ENCODE measurements around the gene GRIK1. TPM values are rescaled to one million over a fixed set of nuclear protein-coding genes. Genes with fewer than 3 reads are reported as not detected.
"Not testable (repeated sequence)": the region's sequence is repeated elsewhere in the genome, so short reads cannot be mapped to it uniquely, and the experiment has no call there.

The GRIK1 gene
- total RNA-seq, 1 donor from 2014 or later: 0.39 TPM

DNA sequence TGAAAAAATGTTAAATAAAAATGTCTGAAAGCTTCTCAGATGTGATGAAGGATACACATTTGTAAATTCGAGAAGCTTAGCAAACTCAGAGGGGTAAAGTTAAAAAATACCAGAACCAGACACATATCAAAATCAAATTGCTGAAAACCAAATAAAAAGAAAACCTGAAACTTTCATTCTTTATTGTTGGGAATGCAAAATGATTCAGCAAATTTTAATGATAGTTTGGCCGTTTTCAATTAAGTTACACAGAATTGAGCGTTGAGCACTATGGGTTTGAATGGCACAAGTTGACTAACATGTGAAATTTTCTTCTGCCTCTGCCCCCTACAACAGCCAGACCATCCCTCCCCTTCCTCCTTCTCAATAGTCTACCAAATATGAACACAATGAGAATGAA is 33.5 kb upstream of the GRIK1 start:
- Mint-ChIP-seq H3K4me1 (ENCODE audit: low read depth, unreplicated experiment) (no peaks in the 10 kb centered on the region), H3K27ac (ENCODE audit: unreplicated experiment) (no peak overlapping the region), H3K36me3 (ENCODE audit: unreplicated experiment) (no peaks in the 10 kb centered on the region), H3K4me3 (ENCODE audit: unreplicated experiment) (no peak overlapping the region), H3K27me3 (ENCODE audit: unreplicated experiment) (no peaks in the 10 kb centered on the region), H3K9me3 (ENCODE audit: unreplicated experiment) (no peaks in the 10 kb centered on the region)
- TF ChIP-seq, protein P1, sequence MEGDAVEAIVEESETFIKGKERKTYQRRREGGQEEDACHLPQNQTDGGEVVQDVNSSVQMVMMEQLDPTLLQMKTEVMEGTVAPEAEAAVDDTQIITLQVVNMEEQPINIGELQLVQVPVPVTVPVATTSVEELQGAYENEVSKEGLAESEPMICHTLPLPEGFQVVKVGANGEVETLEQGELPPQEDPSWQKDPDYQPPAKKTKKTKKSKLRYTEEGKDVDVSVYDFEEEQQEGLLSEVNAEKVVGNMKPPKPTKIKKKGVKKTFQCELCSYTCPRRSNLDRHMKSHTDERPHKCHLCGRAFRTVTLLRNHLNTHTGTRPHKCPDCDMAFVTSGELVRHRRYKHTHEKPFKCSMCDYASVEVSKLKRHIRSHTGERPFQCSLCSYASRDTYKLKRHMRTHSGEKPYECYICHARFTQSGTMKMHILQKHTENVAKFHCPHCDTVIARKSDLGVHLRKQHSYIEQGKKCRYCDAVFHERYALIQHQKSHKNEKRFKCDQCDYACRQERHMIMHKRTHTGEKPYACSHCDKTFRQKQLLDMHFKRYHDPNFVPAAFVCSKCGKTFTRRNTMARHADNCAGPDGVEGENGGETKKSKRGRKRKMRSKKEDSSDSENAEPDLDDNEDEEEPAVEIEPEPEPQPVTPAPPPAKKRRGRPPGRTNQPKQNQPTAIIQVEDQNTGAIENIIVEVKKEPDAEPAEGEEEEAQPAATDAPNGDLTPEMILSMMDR (IDR thresholded peaks at IDR 0.05; ENCODE audit: partially characterized antibody, unreplicated experiment): no peak
- DNase-seq: no peak

- Mint-ChIP-seq H3K36me3 (ENCODE audit: unreplicated experiment) (peaks cover 6% of the 10 kb centered on the region), H3K27me3 (ENCODE audit: unreplicated experiment) (peaks cover 2% of the 10 kb centered on the region), H3K4me3 (ENCODE audit: unreplicated experiment) (no peak overlapping the region), H3K9me3 (ENCODE audit: unreplicated experiment) (peaks cover 2% of the 10 kb centered on the region), H3K4me1 (ENCODE audit: low read depth, unreplicated experiment) (peaks cover 22% of the 10 kb centered on the region), H3K27ac (ENCODE audit: unreplicated experiment) (peak overlapping the region; percentile 38)
- DNase-seq: no peak
- TF ChIP-seq, protein P1 (IDR thresholded peaks at IDR 0.05; ENCODE audit: partially characterized antibody, unreplicated experiment): no peak
Measured at GRCh38 chr21:29961291-29962027, 21.7 kb upstream of the GRIK1 start.

- H3K4me1 Mint-ChIP-seq (ENCODE audit: low read depth, unreplicated experiment): peaks cover 25% of the 10 kb centered on the region
- H3K36me3 Mint-ChIP-seq (ENCODE audit: unreplicated experiment): peaks cover 6% of the 10 kb centered on the region
- TF ChIP-seq, protein P1 (IDR thresholded peaks at IDR 0.05; ENCODE audit: partially characterized antibody, unreplicated experiment): no peak
- peaks cover 2% of the 10 kb centered on the region for H3K9me3 Mint-ChIP-seq (ENCODE audit: unreplicated experiment)
- H3K27me3 Mint-ChIP-seq (ENCODE audit: unreplicated experiment): peaks cover 2% of the 10 kb centered on the region
- H3K4me3 Mint-ChIP-seq (ENCODE audit: unreplicated experiment): no peak overlapping the region
- H3K27ac Mint-ChIP-seq (ENCODE audit: unreplicated experiment): peak overlapping the region; percentile 71
- DNase-seq: no peak
Measured at GRCh38 chr21:29958551-29958950, 18.8 kb upstream of the GRIK1 start.

DNA sequence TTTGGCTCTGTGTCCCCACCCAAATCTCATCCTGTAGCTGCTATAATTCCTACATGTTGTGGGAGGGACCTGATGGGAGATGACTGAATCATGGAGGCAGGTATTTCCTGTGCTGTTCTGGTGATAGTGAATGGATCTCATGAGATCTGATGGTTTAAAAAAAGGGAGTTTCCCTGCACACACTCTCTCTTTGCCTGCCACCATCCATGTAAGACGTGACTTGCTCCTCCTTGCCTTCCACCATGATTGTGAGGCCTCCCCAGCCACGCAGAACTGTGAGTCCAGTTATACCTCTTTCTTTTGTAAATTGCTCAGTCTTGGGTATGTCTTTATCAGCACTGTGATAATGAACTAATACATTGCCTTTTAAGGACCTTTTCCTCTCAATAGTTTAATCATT is 18.2 kb upstream of the GRIK1 start:
- H3K27me3 Mint-ChIP-seq (ENCODE audit: unreplicated experiment); H3K9me3 Mint-ChIP-seq (ENCODE audit: unreplicated experiment); H3K36me3 Mint-ChIP-seq (ENCODE audit: unreplicated experiment); H3K4me3 Mint-ChIP-seq (ENCODE audit: unreplicated experiment); DNase-seq: not testable (repeated sequence)
- Mint-ChIP-seq H3K4me1 (ENCODE audit: low read depth, unreplicated experiment) (peaks cover 29% of the 10 kb centered on the region), H3K27ac (ENCODE audit: unreplicated experiment) (peak overlapping the region; percentile 71)

GRCh38 chr21:29953690-29954089 is 13.9 kb upstream of the GRIK1 start:
- peak overlapping the region; percentile 57 for H3K27ac Mint-ChIP-seq (ENCODE audit: unreplicated experiment)
- no peak overlapping the region for H3K4me3 Mint-ChIP-seq (ENCODE audit: unreplicated experiment)
- H3K9me3 Mint-ChIP-seq (ENCODE audit: unreplicated experiment): peaks cover 6% of the 10 kb centered on the region
- DNase-seq: no peak
- H3K36me3 Mint-ChIP-seq (ENCODE audit: unreplicated experiment): peaks cover 6% of the 10 kb centered on the region
- H3K4me1 Mint-ChIP-seq (ENCODE audit: low read depth, unreplicated experiment): peaks cover 32% of the 10 kb centered on the region
- H3K27me3 Mint-ChIP-seq (ENCODE audit: unreplicated experiment): peaks cover 3% of the 10 kb centered on the region
- TF ChIP-seq, protein P1 (IDR thresholded peaks at IDR 0.05; ENCODE audit: partially characterized antibody, unreplicated experiment): no peak
